ENCODE measurements around the gene SYS1.

SYS1 gene

DNA sequence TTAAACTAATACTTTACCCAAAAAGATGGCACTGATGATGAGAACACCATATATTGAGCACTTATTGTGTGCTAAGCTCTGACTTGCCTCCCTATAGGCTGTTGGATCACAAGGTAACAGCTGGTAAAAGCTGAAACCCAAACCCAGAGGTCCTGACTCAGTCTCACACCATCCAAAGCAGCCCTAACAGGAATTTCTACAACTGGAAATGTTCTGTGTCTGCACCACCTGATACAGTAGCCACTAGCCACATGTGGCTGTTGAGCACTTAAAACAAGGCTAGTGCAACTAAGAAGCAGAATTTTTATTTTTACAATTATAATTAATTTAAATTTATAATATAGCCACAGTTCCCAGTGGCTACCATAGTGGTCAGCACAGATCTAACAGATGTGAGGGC, 39.2 kb upstream of the SYS1 start:
- no peaks in the 10 kb centered on the region for H3K79me2 ChIP-seq (ENCODE audit: control insufficient read depth, low read length)
- peaks cover 38% of the 10 kb centered on the region for H3K4me1 ChIP-seq (ENCODE audit: control insufficient read depth, low read length)
- no peaks in the 10 kb centered on the region for H3K36me3 ChIP-seq (ENCODE audit: control insufficient read depth, low read length)
- H3K27ac ChIP-seq (ENCODE audit: low read depth, low read length): no peak overlapping the region
- no peaks in the 10 kb centered on the region for H4K20me1 ChIP-seq (ENCODE audit: control insufficient read depth, insufficient read depth, low read depth, low read length)
- H3K4me3 ChIP-seq (ENCODE audit: low read length): no peak overlapping the region
- TF ChIP-seq CTCF (IDR thresholded peaks at IDR 0.05; ENCODE audit: low read depth, low read length, poor library complexity, severe bottlenecking): no peak
- TF ChIP-seq EZH2phosphoT487 (IDR thresholded peaks at IDR 0.05; ENCODE audit: borderline replicate concordance, low read length): no peak
- H3F3A ChIP-seq (ENCODE audit: control insufficient read depth, insufficient read depth): peaks cover 11% of the 10 kb centered on the region
- no peaks in the 10 kb centered on the region; the same call in 1 of the 2 replicates for H3K27me3 ChIP-seq (ENCODE audit: control insufficient read depth, low read length)
- no peaks in the 10 kb centered on the region for H3K9me3 ChIP-seq (ENCODE audit: control insufficient read depth, insufficient read depth, low read length)
- no peak overlapping the region for H3K4me2 ChIP-seq (ENCODE audit: low read length)
- no peaks in the 10 kb centered on the region for H3K9me2 ChIP-seq (replicated peaks; ENCODE audit: control insufficient read depth, low read length)

DNA sequence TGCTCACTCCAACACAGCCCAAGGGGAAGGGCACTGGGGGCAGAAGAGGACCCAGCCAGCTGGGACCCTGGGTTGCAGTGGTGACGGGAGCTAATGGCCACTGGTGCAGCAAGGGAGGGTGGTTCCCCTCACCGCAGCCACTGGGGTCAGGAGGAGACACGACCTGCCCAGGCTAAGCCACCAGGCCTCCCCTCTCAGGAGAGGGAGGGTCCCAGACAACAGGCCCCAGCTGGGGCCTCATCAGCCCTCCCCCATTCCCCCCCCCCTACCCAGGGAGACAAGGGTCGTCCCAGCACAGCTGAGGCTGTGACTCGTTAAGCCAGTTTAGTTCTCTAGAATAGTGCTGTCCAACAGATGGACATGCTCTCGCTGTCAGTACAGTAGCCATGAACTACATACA, 37.6 kb upstream of the SYS1 start:
- Histone ChIP-seq H3K36me3 (ENCODE audit: control insufficient read depth, low read length) (no peaks in the 10 kb centered on the region), H3K9me2 (replicated peaks; ENCODE audit: control insufficient read depth, low read length) (no peaks in the 10 kb centered on the region), H3K79me2 (ENCODE audit: control insufficient read depth, low read length) (no peaks in the 10 kb centered on the region), H3K27ac (ENCODE audit: low read depth, low read length) (no peak overlapping the region), H3F3A (ENCODE audit: control insufficient read depth, insufficient read depth) (peaks cover 11% of the 10 kb centered on the region), H3K4me3 (ENCODE audit: low read length) (no peak overlapping the region), H3K27me3 (ENCODE audit: control insufficient read depth, low read length) (no peaks in the 10 kb centered on the region), H3K4me1 (ENCODE audit: control insufficient read depth, low read length) (peaks cover 33% of the 10 kb centered on the region), H3K9me3 (ENCODE audit: control insufficient read depth, insufficient read depth, low read length) (no peaks in the 10 kb centered on the region), H4K20me1 (ENCODE audit: control insufficient read depth, insufficient read depth, low read depth, low read length) (no peaks in the 10 kb centered on the region), H3K4me2 (ENCODE audit: low read length) (no peak overlapping the region)
- TF ChIP-seq CTCF (IDR thresholded peaks at IDR 0.05; ENCODE audit: low read depth, low read length, poor library complexity, severe bottlenecking) (no peak), EZH2phosphoT487 (IDR thresholded peaks at IDR 0.05; ENCODE audit: borderline replicate concordance, low read length) (no peak)

DNA sequence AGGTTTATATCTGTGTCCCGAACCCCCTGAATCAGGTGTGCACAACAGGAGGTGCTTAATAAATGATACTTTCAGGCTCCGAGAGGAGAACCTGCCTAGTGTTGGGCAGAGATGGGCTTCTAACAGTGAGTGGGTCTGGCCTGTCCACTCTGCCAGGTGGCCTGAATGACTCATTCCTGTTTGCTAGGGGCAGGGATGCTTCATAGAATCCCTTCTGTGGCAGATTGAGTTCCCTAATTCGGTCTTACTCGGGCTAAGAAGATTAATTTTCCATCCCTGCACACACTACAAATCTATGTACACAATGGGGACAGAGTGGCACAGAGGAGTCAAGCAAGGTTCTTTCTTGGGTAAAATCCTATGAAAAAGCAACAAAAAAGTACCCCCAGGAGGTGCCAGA, 34.5 kb upstream of the SYS1 start:
- Histone ChIP-seq H3K9me3 (ENCODE audit: control insufficient read depth, insufficient read depth, low read length) (no peaks in the 10 kb centered on the region), H3F3A (ENCODE audit: control insufficient read depth, insufficient read depth) (no peaks in the 10 kb centered on the region), H3K36me3 (ENCODE audit: control insufficient read depth, low read length) (no peaks in the 10 kb centered on the region), H3K4me3 (ENCODE audit: low read length) (no peak overlapping the region), H4K20me1 (ENCODE audit: control insufficient read depth, insufficient read depth, low read depth, low read length) (no peaks in the 10 kb centered on the region), H3K27ac (ENCODE audit: low read depth, low read length) (no peak overlapping the region), H3K4me1 (ENCODE audit: control insufficient read depth, low read length) (peaks cover 10% of the 10 kb centered on the region), H3K27me3 (ENCODE audit: control insufficient read depth, low read length) (no peaks in the 10 kb centered on the region), H3K4me2 (ENCODE audit: low read length) (no peak overlapping the region), H3K79me2 (ENCODE audit: control insufficient read depth, low read length) (no peaks in the 10 kb centered on the region), H3K9me2 (replicated peaks; ENCODE audit: control insufficient read depth, low read length) (no peaks in the 10 kb centered on the region)
- no peak for TF ChIP-seq EZH2phosphoT487 (IDR thresholded peaks at IDR 0.05; ENCODE audit: borderline replicate concordance, low read length)

GRCh38 chr20:45329497-45330319, 33.2 kb upstream of the SYS1 start:
- Histone ChIP-seq H3K27ac (ENCODE audit: low read depth, low read length) (no peak overlapping the region), H3K4me3 (ENCODE audit: low read length) (no peak overlapping the region), H3K9me3 (ENCODE audit: control insufficient read depth, insufficient read depth, low read length) (no peaks in the 10 kb centered on the region), H4K20me1 (ENCODE audit: control insufficient read depth, insufficient read depth, low read depth, low read length) (no peaks in the 10 kb centered on the region), H3K4me1 (ENCODE audit: control insufficient read depth, low read length) (peaks cover 10% of the 10 kb centered on the region), H3K4me2 (ENCODE audit: low read length) (peak overlapping the region; percentile 5; the same call in 1 of the 2 replicates), H3K79me2 (ENCODE audit: control insufficient read depth, low read length) (no peaks in the 10 kb centered on the region), H3F3A (ENCODE audit: control insufficient read depth, insufficient read depth) (no peaks in the 10 kb centered on the region), H3K9me2 (replicated peaks; ENCODE audit: control insufficient read depth, low read length) (no peaks in the 10 kb centered on the region), H3K27me3 (ENCODE audit: control insufficient read depth, low read length) (no peaks in the 10 kb centered on the region), H3K36me3 (ENCODE audit: control insufficient read depth, low read length) (no peaks in the 10 kb centered on the region)
- TF ChIP-seq CTCF (IDR thresholded peaks at IDR 0.05; ENCODE audit: low read depth, low read length, poor library complexity, severe bottlenecking) (no peak), EZH2phosphoT487 (IDR thresholded peaks at IDR 0.05; ENCODE audit: borderline replicate concordance, low read length) (no peak)
